GM12878 (cell line): ENCODE results near the gene PREX1. TPM values are rescaled to one million over a fixed set of nuclear protein-coding genes. Genes with fewer than 3 reads are reported as not detected.

Experiments used
- ATAC-seq: fragments of 200-7000 bp; cut with Tn5 transposase; 3 replicates; pipeline ENCODE4 v1.9.1; 2020; ENCODE audit warnings: mild to moderate bottlenecking, moderate library complexity
- BruUV-seq: library from RNA; stranded (reverse); fragments of 400-500 nt; replicated peaks from 2 replicates; lab custom pipeline; 2021; lab: Mats Ljungman, UMichigan
- CTCF ChIA-PET: fragments of 300-600 bp; sonication (Branson Sonifier 250); formaldehyde crosslinking; extraction: SDS; loops from one replicate; lab custom pipeline; 2021; ENCODE audit warnings: inconsistent platforms; lab: Yijun Ruan, JAX
- POLR2A ChIA-PET: fragments of 350-600 bp; formaldehyde crosslinking; extraction: SDS; loops from one replicate; lab custom pipeline; 2021; ENCODE audit warnings: inconsistent platforms; lab: Charles Lee
- RAD21 ChIA-PET: fragments of 300-600 bp; sonication (Branson Sonifier 250); formaldehyde crosslinking; loops from one replicate; lab custom pipeline; 2023; ENCODE audit warnings: antibody characterized with exemption; ENCODE audit not compliant: unreplicated experiment; lab: Charles Lee
- SMC1A ChIA-PET: fragments of 300-600 bp; sonication (Branson Sonifier 250); formaldehyde crosslinking; loops from one replicate; lab custom pipeline; 2023; ENCODE audit not compliant: unreplicated experiment, uncharacterized antibody; lab: Charles Lee
- DNase-seq: peaks from one replicate; pipeline ENCODE4 v3.0.0-alpha.2; 2011; ENCODE audit warnings: low read depth, low spot score
- FAIRE-seq: peaks from 3 replicates; lab custom pipeline; 2011; peaks lifted over from hg19 to GRCh38; lab: Jason Lieb, UNC
- H2AFZ ChIP-seq: 2 replicates; pipeline ENCODE4 v1.6.0; 2011; ENCODE audit warnings: low read depth, low read length, control low read depth; ENCODE audit not compliant: control insufficient read depth
- H3K27ac ChIP-seq: 2 replicates; pipeline ENCODE4 v1.5.1; 2011; ENCODE audit warnings: control low read depth; ENCODE audit not compliant: control insufficient read depth, insufficient read depth
- H3K27me3 ChIP-seq, 2 experiments: replicated peaks in 1 of 2; 2 replicates each; pipeline versions ENCODE4 v1.6.0 to v1.6.1; 2011; ENCODE audit warnings: low read length in 1 of 2; ENCODE audit not compliant: control insufficient read depth in 2 of 2, insufficient read depth in 2 of 2
- H3K36me3 ChIP-seq, 2 experiments: 2 replicates each; pipeline ENCODE4 v1.5.1; 2011; ENCODE audit warnings: low read length in 1 of 2; ENCODE audit not compliant: control insufficient read depth in 2 of 2, insufficient read depth in 2 of 2
- H3K4me1 ChIP-seq: 2 replicates; pipeline ENCODE4 v1.6.1; 2011; ENCODE audit warnings: mild to moderate bottlenecking, low read length, moderate library complexity, mixed read lengths; ENCODE audit not compliant: control insufficient read depth, insufficient read depth
- H3K4me2 ChIP-seq: 2 replicates; pipeline ENCODE4 v1.6.0; 2011; ENCODE audit warnings: control low read depth; ENCODE audit not compliant: control insufficient read depth, insufficient read depth
- H3K4me3 ChIP-seq: fragments of 200-600 bp; sonication (generic); 2 replicates; pipeline ENCODE4 v1.5.1; 2016
- H3K79me2 ChIP-seq: 2 replicates; pipeline ENCODE4 v1.6.0; 2011; ENCODE audit warnings: low read length; ENCODE audit not compliant: control insufficient read depth, insufficient read depth
- H3K9ac ChIP-seq: 2 replicates; pipeline ENCODE4 v1.8.0; 2011; ENCODE audit warnings: low read length, control low read depth, mixed read lengths; ENCODE audit not compliant: control insufficient read depth, insufficient read depth
- H3K9me3 ChIP-seq: replicated peaks from 3 replicates; pipeline ENCODE4 v1.5.1; 2011; ENCODE audit warnings: mild to moderate bottlenecking, low read length; ENCODE audit not compliant: control insufficient read depth, insufficient read depth
- H4K20me1 ChIP-seq: 2 replicates; pipeline ENCODE4 v1.6.0; 2011; ENCODE audit not compliant: control insufficient read depth, insufficient read depth
- CEBPB ChIP-seq, 2 experiments: fragments of 150-350 bp in 1 of 2; IDR thresholded peaks; 2 replicates each; pipeline ENCODE4 v1.6.1; 2012 to 2014; ENCODE audit warnings: low read depth in 2 of 2, low read length in 2 of 2, borderline replicate concordance in 1 of 2, inconsistent platforms in 1 of 2
- CEBPZ ChIP-seq: fragments of 150-350 bp; IDR thresholded peaks from 2 replicates; pipeline ENCODE4 v1.6.1; 2016; ENCODE audit warnings: low read depth, low read length
- CREB1 ChIP-seq: IDR thresholded peaks from 2 replicates; pipeline ENCODE4 v1.6.1; 2012; ENCODE audit warnings: low read depth, mild to moderate bottlenecking, inconsistent platforms
- DPF2 ChIP-seq: fragments of 450-650 bp; IDR thresholded peaks from 2 replicates; pipeline ENCODE4 v1.6.1; 2017; ENCODE audit warnings: mild to moderate bottlenecking
- GABPA ChIP-seq: IDR thresholded peaks from 2 replicates; pipeline ENCODE4 v1.6.1; 2014; ENCODE audit warnings: antibody characterized with exemption, low read depth, mild to moderate bottlenecking, inconsistent platforms
- HDGF ChIP-seq: fragments of 450-650 bp; IDR thresholded peaks from 2 replicates; pipeline ENCODE4 v1.6.1; 2016; ENCODE audit warnings: antibody characterized with exemption
- NFYA ChIP-seq: IDR thresholded peaks from 2 replicates; pipeline ENCODE4 v1.6.1; 2011; ENCODE audit warnings: low read depth, mild to moderate bottlenecking, low read length, improper control_type of control experiment, borderline replicate concordance
- PAX8 ChIP-seq: fragments of 450-650 bp; IDR thresholded peaks from 2 replicates; pipeline ENCODE4 v1.6.1; 2017; ENCODE audit warnings: mild to moderate bottlenecking, moderate library complexity
- SUZ12 ChIP-seq: fragments of 200-600 bp; sonication (generic); IDR thresholded peaks from one replicate; pipeline ENCODE4 v1.6.1; 2018; ENCODE audit warnings: antibody characterized with exemption, mild to moderate bottlenecking; ENCODE audit not compliant: unreplicated experiment
- ZNF24 ChIP-seq: fragments of 450-650 bp; IDR thresholded peaks from 2 replicates; pipeline ENCODE4 v1.6.1; 2017; ENCODE audit warnings: antibody characterized with exemption, mild to moderate bottlenecking
- ZNF592 ChIP-seq: fragments of 450-650 bp; IDR thresholded peaks from 2 replicates; pipeline ENCODE4 v1.6.1; 2017; ENCODE audit warnings: mild to moderate bottlenecking, moderate library complexity
- WGBS: methylation state at CpG from one replicate; pipeline ENCODE4 v1.1.6; 2016; ENCODE audit warnings: low lambda C conversion rate; ENCODE audit not compliant: insufficient replicate concordance, insufficient coverage; ENCODE audit errors: missing lambda C conversion rate; 5-methylcytosine and 5-hydroxymethylcytosine counted together
- in situ Hi-C: fragments of 300-500 bp; cut with MboI; formaldehyde crosslinking; loops from 9 replicates; pipeline ENCODE4 v1.14.3; 2018; ENCODE audit warnings: mixed read lengths
- intact Hi-C: fragments of 100-400 bp; cut with micrococcal nuclease; formaldehyde crosslinking; loops from one replicate; pipeline ENCODE4 v1.14.2; 2022; ENCODE audit not compliant: unreplicated experiment
- polyA plus RNA-seq, 11 experiments: library from polyadenylated mRNA; depleted of rRNA in 4 of 11; unstranded in 6 of 11; stranded (reverse) in 5 of 11; fragments of >200 nt; fragmentation: Nextera tagmentation in 4 of 11; fragmentation: Illumina TruSeq in 1 of 11; extraction: Ambion mirVana in 4 of 11; extraction: Trizol in 1 of 11; gene quantifications; 1 replicate in 1 of 11; 2 replicates in 10 of 11; pipeline versions ENCODE4 v1.2.1 to v1.2.3, GENCODE V29; 2011 to 2016; ENCODE audit warnings: inconsistent platforms in 2 of 11, missing spikeins in 2 of 11, low read depth in 1 of 11
- total RNA-seq, 4 experiments: library from RNA; depleted of rRNA in 3 of 4; stranded (reverse); fragments of >200 nt in 3 of 4; fragmentation: Illumina TruSeq in 1 of 4; extraction: Trizol in 1 of 4; gene quantifications; 2 replicates each; pipeline versions ENCODE4 v1.2.1 to v1.2.3, GENCODE V29; 2013 to 2021

PREX1 gene
- total and polyA plus RNA-seq, 10 of the 15 experiments (the other 5 are each of a cell fraction or from before 2014, with no cell fraction given): 2.6 to 114 (median 38.9) TPM

- Histone ChIP-seq H3K27me3 (no peaks in the 10 kb centered on the region), H3K4me1 (peaks cover 37% of the 10 kb centered on the region), H3K36me3 (peaks cover 29 to 33% of the 10 kb centered on the region in 2 experiments), H3K4me2 (no peak overlapping the region)
- CTCF ChIA-PET: no interaction called here
- no peak for FAIRE-seq
- no peak for DNase-seq
- intact Hi-C loops: no loop called here
- no peak for ATAC-seq
- no peak for TF ChIP-seq CEBPB (IDR thresholded peaks at IDR 0.05; ENCODE audit: borderline replicate concordance in 1 of 2, low read depth in 2 of 2, low read length in 2 of 2)
- no peak for TF ChIP-seq DPF2
- TF ChIP-seq ZNF24: no peak
- TF ChIP-seq, all 136 proteins: peak for 0
- ChIA-PET SMC1A (no interaction called here), POLR2A (no interaction called here), RAD21 (no interaction called here)
- in situ Hi-C loops: no loop called here
- WGBS: 39% methylated on average over 6 of the region's 6 CpGs
- H3K4me3 ChIP-seq: no peak overlapping the region
- no peak overlapping the region for H3K27ac ChIP-seq
- no peak overlapping the region for H3K9ac ChIP-seq
- peaks cover 27% of the 10 kb centered on the region for H3K79me2 ChIP-seq
- no peak overlapping the region for H2AFZ ChIP-seq
- H3K9me3 ChIP-seq: no peaks in the 10 kb centered on the region
- BruUV-seq: no TSS peak
- no peaks in the 10 kb centered on the region for H4K20me1 ChIP-seq
Measured at GRCh38 chr20:48745330-48745729, 82.5 kb downstream of the PREX1 start.

- CTCF ChIA-PET: no interaction called here
- TF ChIP-seq CEBPZ: no peak
- no peak for TF ChIP-seq SUZ12
- no peak for TF ChIP-seq GABPA
- no peak for TF ChIP-seq PAX8
- TF ChIP-seq CREB1: no peak
- TF ChIP-seq HDGF: no peak
- no peak for TF ChIP-seq ZNF592
- TF ChIP-seq NFYA: no peak
Measured at GRCh38 chr20:48744515-48744914, 83.3 kb downstream of the PREX1 start.

More at GRCh38 chr20:48744515-48744914, 83.3 kb downstream of the PREX1 start:
- in situ Hi-C loops: no loop called here
- H3K4me3 ChIP-seq: no peak overlapping the region
- ChIA-PET POLR2A (interaction anchor here (0.6 kb wide), 1 partner anchor 94 kb away, joined by 5 read pairs; no protein-coding TSS in a partner anchor), SMC1A (interaction anchor here (9.0 kb wide), 1 partner anchor 28 kb away, joined by 141 read pairs; no protein-coding TSS in a partner anchor), RAD21 (no interaction called here)
- H3K27ac ChIP-seq: no peak overlapping the region
- intact Hi-C loops: no loop called here
- DNase-seq (no peak), FAIRE-seq (no peak), ATAC-seq (no peak)
- no peak overlapping the region for H3K9ac ChIP-seq
- no peaks in the 10 kb centered on the region for H3K27me3 ChIP-seq
- no peak overlapping the region for H3K4me2 ChIP-seq
- no TSS peak for BruUV-seq
- 89% methylated on average over 6 of the region's 6 CpGs for WGBS
- H3K79me2 ChIP-seq: peaks cover 27% of the 10 kb centered on the region
- peaks cover 45% of the 10 kb centered on the region for H3K4me1 ChIP-seq
- no peaks in the 10 kb centered on the region for H3K9me3 ChIP-seq
- H2AFZ ChIP-seq: no peak overlapping the region
- peaks cover 29 to 33% of the 10 kb centered on the region in 2 experiments for H3K36me3 ChIP-seq
- H4K20me1 ChIP-seq: no peaks in the 10 kb centered on the region
